Measurements from ENCODE around the gene HS3ST4. TPM values are rescaled to one million over a fixed set of nuclear protein-coding genes. Genes with fewer than 3 reads are reported as not detected.

Gene HS3ST4
- total RNA-seq, 1 donor from 2014 or later: 0.32 TPM

GRCh38 chr16:26134588-26134987 lies 442.8 kb downstream of the HS3ST4 start:
- H3K27ac ChIP-seq: no peak overlapping the region
- no peak for DNase-seq
- intact Hi-C loops (cut with DNase I): no loop called here
- H3K27me3 ChIP-seq: no peaks in the 10 kb centered on the region
- no peak overlapping the region for H3K4me3 ChIP-seq
- H3K9me3 ChIP-seq: no peaks in the 10 kb centered on the region
- H3K4me1 ChIP-seq: no peaks in the 10 kb centered on the region
- TF ChIP-seq CTCF (IDR thresholded peaks at IDR 0.05): no peak
- no peak for ATAC-seq
- no peaks in the 10 kb centered on the region for H3K36me3 ChIP-seq

- Histone ChIP-seq H3K4me1 (no peaks in the 10 kb centered on the region), H3K27me3 (no peaks in the 10 kb centered on the region), H3K9me3 (no peaks in the 10 kb centered on the region), H3K36me3 (no peaks in the 10 kb centered on the region), H3K27ac (no peak overlapping the region), H3K4me3 (no peak overlapping the region)
- TF ChIP-seq CTCF (IDR thresholded peaks at IDR 0.05): no peak
- intact Hi-C loops (cut with DNase I): no loop called here
- DNase-seq: no peak
- ATAC-seq: no peak
Observed at GRCh38 chr16:26137956-26138355, 446.2 kb downstream of the HS3ST4 start.

- no peak for TF ChIP-seq CTCF (IDR thresholded peaks at IDR 0.05)
- ATAC-seq (no peak), DNase-seq (no peak)
- H3K27ac ChIP-seq: no peak overlapping the region
- no peaks in the 10 kb centered on the region for H3K9me3 ChIP-seq
- intact Hi-C loops (cut with DNase I): no loop called here
- H3K27me3 ChIP-seq: no peaks in the 10 kb centered on the region
- H3K4me3 ChIP-seq: no peak overlapping the region
- H3K36me3 ChIP-seq: no peaks in the 10 kb centered on the region
- no peaks in the 10 kb centered on the region for H3K4me1 ChIP-seq
Observed at GRCh38 chr16:26139091-26139490, 447.3 kb downstream of the HS3ST4 start.

GRCh38 chr16:26139884-26140283 lies 448.1 kb downstream of the HS3ST4 start:
- Histone ChIP-seq H3K4me1 (no peaks in the 10 kb centered on the region), H3K36me3 (no peaks in the 10 kb centered on the region), H3K9me3 (no peaks in the 10 kb centered on the region), H3K27me3 (no peaks in the 10 kb centered on the region), H3K27ac (no peak overlapping the region), H3K4me3 (no peak overlapping the region)
- no peak for ATAC-seq
- DNase-seq: no peak
- intact Hi-C loops (cut with DNase I): no loop called here
- TF ChIP-seq CTCF (IDR thresholded peaks at IDR 0.05): no peak

- intact Hi-C loops (cut with DNase I): no loop called here
- no peak for ATAC-seq
- no peak for DNase-seq
Observed at GRCh38 chr16:26149364-26150190, 457.8 kb downstream of the HS3ST4 start.

More at GRCh38 chr16:26149364-26150190, 457.8 kb downstream of the HS3ST4 start:
- no peak for TF ChIP-seq CTCF (IDR thresholded peaks at IDR 0.05)
- no peaks in the 10 kb centered on the region for H3K9me3 ChIP-seq
- H3K4me1 ChIP-seq: no peaks in the 10 kb centered on the region
- H3K36me3 ChIP-seq: no peaks in the 10 kb centered on the region
- H3K27me3 ChIP-seq: no peaks in the 10 kb centered on the region
- H3K27ac ChIP-seq: no peak overlapping the region
- no peak overlapping the region for H3K4me3 ChIP-seq
